Endometrial microvascular endothelial cells (primary cell): ENCODE results near the gene RBKS. TPM values are rescaled to one million over a fixed set of nuclear protein-coding genes. Genes with fewer than 3 reads are reported as not detected.
"Not testable (repeated sequence)": the region's sequence is repeated elsewhere in the genome, so short reads cannot be mapped to it uniquely, and the experiment has no call there.

ENCODE experiments used
- in situ Hi-C: cut with HindIII; loops from 2 replicates; pipeline ENCODE4 v1.10.0; 2017; ENCODE audit warnings: low sequenced_read_pairs, low pct_unique_long_range_greater_than_20kb; ENCODE audit errors: inconsistent ontology term
- total RNA-seq: library from RNA; depleted of rRNA; stranded (reverse); fragments of >200 nt; gene quantifications from one replicate; pipeline ENCODE4 v1.2.3, GENCODE V29; 2015; ENCODE audit errors: inconsistent ontology term

The RBKS gene
- total RNA-seq, 1 donor from 2014 or later: 8.5 TPM

GRCh38 chr2:27752551-27753237, 137.5 kb downstream of the RBKS start:
- in situ Hi-C loops: loop anchor here (25.0 kb wide), 1 partner anchor 660 kb away; no protein-coding TSS in a partner anchor

- in situ Hi-C loops: loop anchor here (25.0 kb wide), 1 partner anchor 661 kb away; no protein-coding TSS in a partner anchor
Measured at GRCh38 chr2:27751377-27751776, 138.8 kb downstream of the RBKS start.

- in situ Hi-C loops: not testable (repeated sequence)
Measured at GRCh38 chr2:27748803-27749554, 141.2 kb downstream of the RBKS start.

- in situ Hi-C loops: no loop called here
Measured at GRCh38 chr2:27747827-27748352, 142.3 kb downstream of the RBKS start.

GRCh38 chr2:27746325-27746724, 143.9 kb downstream of the RBKS start:
- in situ Hi-C loops: no loop called here

GRCh38 chr2:27745494-27745893, 144.7 kb downstream of the RBKS start:
- in situ Hi-C loops: not testable (repeated sequence)

- in situ Hi-C loops: no loop called here
Measured at GRCh38 chr2:27742571-27742970, 147.6 kb downstream of the RBKS start.

- in situ Hi-C loops: no loop called here
Measured at GRCh38 chr2:27741673-27742072, 148.5 kb downstream of the RBKS start.

- in situ Hi-C loops: no loop called here
Measured at GRCh38 chr2:27739058-27739373, 151.2 kb downstream of the RBKS start.

- in situ Hi-C loops: no loop called here
Measured at GRCh38 chr2:27738349-27739057, 151.7 kb downstream of the RBKS start.

- in situ Hi-C loops: no loop called here
Measured at GRCh38 chr2:27737676-27738348, 152.4 kb downstream of the RBKS start.

- in situ Hi-C loops: no loop called here
Measured at GRCh38 chr2:27736890-27737204, 153.3 kb downstream of the RBKS start.

GRCh38 chr2:27736031-27736889, 153.9 kb downstream of the RBKS start:
- in situ Hi-C loops: no loop called here

GRCh38 chr2:27735263-27735904, 154.8 kb downstream of the RBKS start:
- in situ Hi-C loops: no loop called here

GRCh38 chr2:27734305-27734704, 155.9 kb downstream of the RBKS start:
- in situ Hi-C loops: no loop called here
